ENCODE measurements around the gene PRMT3.
"Not testable (repeated sequence)": the region's sequence is repeated elsewhere in the genome, so short reads cannot be mapped to it uniquely, and the experiment has no call there.

The PRMT3 gene

GRCh38 chr11:20457934-20458680 is 70.6 kb downstream of the PRMT3 start:
- no peak for FAIRE-seq

- FAIRE-seq = no peak
These were observed 71.6 kb downstream of the PRMT3 start for GRCh38 chr11:20458905-20459632.

GRCh38 chr11:20459865-20460264 is 72.3 kb downstream of the PRMT3 start:
- no peak for FAIRE-seq

- no peak for FAIRE-seq
These were observed 77.0 kb downstream of the PRMT3 start for GRCh38 chr11:20464518-20464917.

- FAIRE-seq = no peak
These were observed 80.1 kb downstream of the PRMT3 start for GRCh38 chr11:20467487-20468185.

GRCh38 chr11:20470348-20470747 is 82.8 kb downstream of the PRMT3 start:
- no peak for FAIRE-seq

GRCh38 chr11:20471929-20472328 is 84.4 kb downstream of the PRMT3 start:
- FAIRE-seq = not testable (repeated sequence)

- no peak for FAIRE-seq
These were observed 86.8 kb downstream of the PRMT3 start for GRCh38 chr11:20474176-20474881.

- FAIRE-seq = no peak
These were observed 87.5 kb downstream of the PRMT3 start for GRCh38 chr11:20474882-20475517.

- no peak for FAIRE-seq
These were observed 90.0 kb downstream of the PRMT3 start for GRCh38 chr11:20477418-20478090.

- FAIRE-seq = no peak
These were observed 92.0 kb downstream of the PRMT3 start for GRCh38 chr11:20479513-20479912.

GRCh38 chr11:20483931-20484330 is 96.4 kb downstream of the PRMT3 start:
- no peak for FAIRE-seq

GRCh38 chr11:20484416-20484815 is 96.9 kb downstream of the PRMT3 start:
- not testable (repeated sequence) for FAIRE-seq

GRCh38 chr11:20488352-20488751 is 100.8 kb downstream of the PRMT3 start:
- no peak for FAIRE-seq

GRCh38 chr11:20489948-20490347 is 102.4 kb downstream of the PRMT3 start:
- FAIRE-seq = no peak

GRCh38 chr11:20493340-20493739 is 105.8 kb downstream of the PRMT3 start:
- no peak for FAIRE-seq

GRCh38 chr11:20497124-20497792 is 109.7 kb downstream of the PRMT3 start:
- no peak for FAIRE-seq

GRCh38 chr11:20501252-20501651 is 113.7 kb downstream of the PRMT3 start:
- no peak for FAIRE-seq

GRCh38 chr11:20501971-20502370 is 114.5 kb downstream of the PRMT3 start:
- no peak for FAIRE-seq

- FAIRE-seq = no peak
These were observed 124.5 kb downstream of the PRMT3 start for GRCh38 chr11:20511982-20512381.

- FAIRE-seq = no peak
These were observed 125.4 kb downstream of the PRMT3 start for GRCh38 chr11:20512869-20513268.
